GM18951 (cell line): ENCODE measurements around the gene CPED1.
"Not testable (repeated sequence)": the region's sequence is repeated elsewhere in the genome, so short reads cannot be mapped to it uniquely, and the experiment has no call there.

Experiments
- POLR2A ChIP-seq: IDR thresholded peaks from 4 replicates; pipeline ENCODE4 v1.6.1; 2011; ENCODE audit warnings: mild to moderate bottlenecking; ENCODE audit not compliant: insufficient read length, insufficient read depth; ENCODE audit errors: extremely low read depth
- in situ Hi-C: fragments of 300-500 bp; cut with MboI; formaldehyde crosslinking; loops from one replicate; pipeline ENCODE4 v1.12.0; 2022; ENCODE audit warnings: low sequenced_read_pairs, mixed read lengths, inconsistent platforms; ENCODE audit not compliant: unreplicated experiment

CPED1 gene

GRCh38 chr7:121219026-121219425 lies 230.5 kb downstream of the CPED1 start:
- in situ Hi-C loops, result no loop called here

GRCh38 chr7:121221108-121221507 lies 232.6 kb downstream of the CPED1 start:
- in situ Hi-C loops, result not testable (repeated sequence)

More at GRCh38 chr7:121219026-121219425, 230.5 kb downstream of the CPED1 start:
- TF ChIP-seq POLR2A, result no peak

DNA sequence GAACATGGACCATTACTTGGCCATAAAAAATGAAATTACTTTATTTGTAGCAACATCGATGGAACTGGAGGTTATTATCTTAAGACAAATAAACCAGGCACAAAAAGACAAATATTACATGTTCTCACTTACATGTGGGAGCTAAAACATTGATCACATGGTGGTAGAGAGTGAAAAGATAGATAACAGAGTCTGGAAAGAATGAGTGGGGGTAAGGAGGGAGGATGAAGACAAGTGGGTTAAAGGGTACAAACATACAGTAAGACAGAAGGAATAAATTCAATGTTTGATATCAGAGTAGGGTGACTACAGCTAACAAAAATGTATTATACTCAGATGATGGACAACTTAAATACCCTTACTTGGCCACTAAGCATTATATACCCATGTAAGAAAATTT lies 240.3 kb downstream of the CPED1 start:
- in situ Hi-C loops, result no loop called here
- no peak for TF ChIP-seq POLR2A

- in situ Hi-C loops, result no loop called here
- TF ChIP-seq POLR2A, result no peak
These were observed 246.7 kb downstream of the CPED1 start for GRCh38 chr7:121235201-121235600.

DNA sequence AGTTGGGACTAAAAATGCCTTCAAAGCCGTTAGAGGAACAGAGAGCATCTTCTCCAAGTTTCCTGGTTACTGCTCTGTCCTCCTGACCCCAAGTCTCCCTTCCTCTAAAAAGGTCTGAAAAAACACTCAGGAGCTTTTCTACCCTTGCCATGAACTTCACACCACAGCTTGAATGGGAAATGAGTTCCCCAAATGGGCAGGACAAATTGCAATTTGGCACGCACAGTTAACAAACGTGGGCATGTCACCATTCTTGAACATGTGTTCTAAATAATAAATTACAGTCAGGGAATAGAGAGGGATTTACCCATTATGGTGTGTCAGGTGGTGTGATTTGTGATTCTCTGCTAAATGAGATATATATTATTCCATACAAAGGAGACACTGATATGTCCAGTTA lies 249.1 kb downstream of the CPED1 start:
- in situ Hi-C loops, result no loop called here
- TF ChIP-seq POLR2A, result no peak

DNA sequence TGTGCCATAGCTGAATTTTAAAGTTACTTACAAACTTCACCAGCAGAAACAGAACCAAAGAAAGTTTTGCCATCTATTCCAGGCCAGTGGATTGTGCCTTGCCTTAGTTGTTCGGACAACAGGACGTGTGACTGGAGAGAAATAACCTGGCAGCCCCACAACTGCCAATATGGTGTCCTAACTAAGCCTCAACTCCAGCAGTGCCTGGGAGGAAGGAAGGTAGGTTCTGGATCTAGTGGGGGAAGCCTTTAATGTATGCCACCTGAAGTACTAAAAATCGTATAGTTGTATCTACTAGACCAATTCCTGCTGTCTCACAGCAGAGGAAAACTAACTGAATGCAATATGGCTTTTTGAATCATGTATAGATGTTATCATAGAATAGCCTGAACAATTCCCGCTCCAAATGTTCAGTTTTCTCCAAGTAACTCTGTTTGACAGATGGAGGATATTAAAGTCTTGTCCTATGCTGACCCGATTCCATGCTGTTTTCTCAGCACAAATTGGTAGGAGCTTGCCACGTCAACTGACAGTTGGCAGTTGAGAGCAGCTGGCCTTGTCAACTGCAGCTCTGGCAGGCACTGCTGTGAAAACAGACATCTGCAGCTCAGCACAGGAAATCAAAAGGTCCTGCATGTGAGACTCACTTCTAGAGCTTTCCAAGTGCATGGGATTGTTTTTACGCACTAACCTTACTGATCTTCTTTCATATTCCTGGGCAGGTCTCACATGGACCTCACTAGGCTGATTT lies 255.8 kb downstream of the CPED1 start:
- in situ Hi-C loops, result no loop called here
- TF ChIP-seq POLR2A, result no peak

DNA sequence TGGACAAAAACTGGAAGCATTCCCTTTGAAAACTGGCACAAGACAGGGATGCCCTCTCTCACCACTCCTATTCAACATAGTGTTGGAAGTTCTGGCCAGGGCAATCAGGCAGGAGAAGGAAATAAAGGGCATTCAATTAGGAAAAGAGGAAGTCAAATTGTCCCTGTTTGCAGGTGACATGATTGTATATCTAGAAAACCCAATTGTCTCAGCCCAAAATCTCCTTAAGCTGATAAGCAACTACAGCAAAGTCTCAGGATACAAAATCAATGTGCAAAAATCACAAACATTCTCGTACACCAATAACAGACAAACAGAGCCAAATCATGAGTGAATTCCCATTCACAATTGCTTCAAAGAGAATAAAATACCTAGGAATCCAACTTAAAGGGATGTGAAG lies 262.9 kb downstream of the CPED1 start:
- in situ Hi-C loops, result not testable (repeated sequence)

DNA sequence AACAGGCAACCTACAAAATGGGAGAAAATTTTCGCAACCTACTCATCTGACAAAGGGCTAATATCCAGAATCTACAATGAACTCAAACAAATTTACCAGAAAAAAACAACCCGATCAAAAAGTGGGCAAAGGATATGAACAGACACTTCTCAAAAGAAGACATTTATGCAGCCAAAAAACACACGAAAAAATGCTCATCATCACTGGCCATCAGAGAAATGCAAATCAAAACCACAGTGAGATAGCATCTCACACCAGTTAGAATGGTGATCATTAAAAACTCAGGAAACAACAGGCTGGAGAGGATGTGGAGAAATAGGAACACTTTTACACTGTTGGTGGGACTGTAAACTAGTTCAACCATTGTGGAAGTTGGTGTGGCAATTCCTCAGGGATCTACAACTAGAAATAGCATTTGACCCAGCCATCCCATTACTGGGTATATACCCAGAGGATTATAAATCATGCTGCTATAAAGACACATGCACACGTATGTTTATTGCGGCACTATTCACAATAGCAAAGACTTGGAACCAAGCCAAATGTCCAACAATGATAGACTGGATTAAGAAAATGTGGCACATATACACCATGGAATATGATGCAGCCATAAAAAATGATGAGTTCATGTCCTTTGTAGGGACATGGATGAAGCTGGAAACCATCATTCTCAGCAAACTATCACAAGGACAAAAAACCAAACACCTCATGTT lies 264.2 kb downstream of the CPED1 start:
- in situ Hi-C loops, result not testable (repeated sequence)

DNA sequence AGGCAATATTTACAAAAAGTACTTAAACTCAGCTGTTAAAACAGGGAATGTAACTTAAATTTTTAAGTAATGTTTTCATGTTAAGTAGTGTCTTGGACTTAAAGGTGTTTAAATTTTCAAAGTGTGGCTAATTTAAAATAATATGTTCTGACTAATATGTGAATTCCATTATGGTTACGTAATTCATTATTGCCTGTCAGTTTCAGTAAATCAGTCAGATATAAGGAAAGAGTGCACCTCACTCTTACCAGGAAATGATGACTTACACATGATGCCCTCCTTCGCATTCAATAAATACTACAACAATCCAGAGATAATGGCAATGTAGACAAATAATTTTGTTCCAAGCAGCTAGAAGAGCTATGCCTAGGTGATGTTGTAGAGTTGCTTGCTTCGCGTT lies 271.3 kb downstream of the CPED1 start:
- in situ Hi-C loops, result no loop called here
- no peak for TF ChIP-seq POLR2A

DNA sequence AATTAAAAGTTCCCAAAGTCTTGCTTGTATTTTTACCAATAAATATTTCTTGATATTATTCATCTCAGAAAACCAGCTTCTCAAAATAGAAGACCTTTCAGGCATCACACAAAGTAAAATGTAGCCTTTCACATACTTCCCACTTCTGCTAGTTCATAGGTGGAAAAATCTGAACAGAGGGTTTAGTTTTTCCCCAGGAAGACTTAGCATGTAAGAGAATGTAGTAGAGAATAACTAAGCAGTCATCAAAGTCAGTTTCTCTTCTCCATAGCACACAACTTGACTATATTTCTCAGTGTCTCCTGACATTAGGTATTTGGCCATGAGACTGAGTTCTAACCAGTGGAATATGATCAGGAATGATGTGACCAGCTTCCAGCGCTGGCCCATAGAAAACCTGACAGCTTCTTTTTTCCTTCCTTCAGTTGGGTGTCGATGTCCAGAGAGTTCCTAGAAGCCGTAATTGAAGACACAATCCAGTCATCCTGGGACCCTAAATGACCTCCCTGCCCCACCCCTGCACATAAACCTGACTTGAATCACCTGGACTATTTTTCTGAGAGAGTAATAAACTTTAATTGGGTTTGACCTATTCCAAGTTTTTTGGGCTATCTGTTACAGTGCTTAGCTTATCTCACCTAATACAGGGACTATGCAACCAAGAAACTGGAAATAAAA lies 272.8 kb downstream of the CPED1 start:
- no peak for TF ChIP-seq POLR2A
- in situ Hi-C loops, result no loop called here

DNA sequence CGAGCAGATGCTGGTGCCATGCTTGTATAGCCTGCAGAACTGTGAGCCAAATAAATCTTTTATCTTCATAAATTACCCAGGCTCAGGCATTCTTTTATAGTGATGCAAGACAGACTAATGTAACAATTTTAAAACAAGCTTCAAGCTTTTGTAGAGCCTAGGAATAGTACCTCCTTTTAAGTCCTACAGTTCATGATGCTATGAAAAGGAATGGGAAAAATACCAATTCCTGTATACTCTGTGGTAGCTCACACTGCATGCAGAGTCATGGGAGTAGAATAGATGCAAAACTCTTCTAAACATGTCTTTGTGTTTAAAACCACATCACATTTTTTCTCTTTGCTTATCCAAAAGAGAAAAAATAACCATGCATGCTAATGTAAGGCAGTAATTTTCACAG lies 273.7 kb downstream of the CPED1 start:
- in situ Hi-C loops, result no loop called here
- TF ChIP-seq POLR2A, result no peak

GRCh38 chr7:121262969-121263368 lies 274.5 kb downstream of the CPED1 start:
- in situ Hi-C loops, result no loop called here
- no peak for TF ChIP-seq POLR2A

GRCh38 chr7:121266307-121266894 lies 277.9 kb downstream of the CPED1 start:
- in situ Hi-C loops, result no loop called here
- no peak for TF ChIP-seq POLR2A

- TF ChIP-seq POLR2A, result no peak
- in situ Hi-C loops, result no loop called here
These were observed 279.1 kb downstream of the CPED1 start for GRCh38 chr7:121267612-121268011.
